Prostate gland (tissue), 1 donor: ENCODE measurements around the gene MAPKBP1.

Experiments used
- POLR2A ChIP-seq: fragments of 450-650 bp; IDR thresholded peaks from one replicate; pipeline ENCODE4 v1.6.1; 2016; ENCODE audit warnings: antibody characterized with exemption, mild to moderate bottlenecking
- POLR2AphosphoS5 ChIP-seq: sonication (generic); formaldehyde crosslinking; IDR thresholded peaks from one replicate; pipeline ENCODE4 v1.6.1; 2017; ENCODE audit warnings: antibody characterized with exemption

DNA sequence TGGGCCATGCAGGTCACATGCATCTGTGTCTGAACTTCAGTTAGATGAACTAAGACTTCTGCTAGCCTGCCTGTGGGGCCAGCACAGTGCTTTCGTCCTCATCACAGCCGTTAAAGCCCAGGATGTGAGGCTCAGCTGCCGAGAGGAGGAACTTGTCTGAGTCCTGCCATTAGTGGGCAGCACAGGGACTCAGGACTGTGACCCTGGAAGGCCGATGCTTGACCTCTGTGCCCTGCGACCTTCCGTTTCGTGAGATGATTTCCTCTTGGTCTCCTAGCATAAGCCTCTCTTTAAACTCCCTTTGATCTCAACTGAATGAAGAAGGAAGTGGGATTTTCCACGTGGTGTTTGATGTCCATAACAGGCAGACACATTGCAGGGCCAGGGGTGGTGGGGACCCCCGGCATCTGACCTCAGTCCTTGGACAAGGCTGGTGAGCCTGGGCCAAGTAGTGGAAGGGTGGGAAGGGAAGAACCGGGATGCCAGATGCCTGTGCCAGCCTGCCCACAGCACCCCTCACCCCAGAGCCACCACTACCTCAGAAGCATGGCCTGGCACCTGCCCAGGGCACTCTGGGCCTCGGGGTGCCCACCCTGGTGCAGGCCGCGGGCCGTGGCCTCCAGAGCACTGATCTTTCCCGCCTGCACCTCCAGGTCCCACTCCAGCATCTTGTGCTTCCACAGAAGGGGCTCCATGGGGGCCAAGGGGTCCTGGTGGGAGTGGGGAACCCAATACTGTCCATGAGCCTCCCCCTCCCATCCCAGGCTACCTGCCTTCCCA, 86.0 kb downstream of the MAPKBP1 start:
- no peak for TF ChIP-seq POLR2A
- no peak for TF ChIP-seq POLR2AphosphoS5
